ENCODE measurements around the gene CDYL.
A peak's percentile ranks its signal among the peaks of the same experiment; 100 is the strongest.
"Not testable (repeated sequence)": the region's sequence is repeated elsewhere in the genome, so short reads cannot be mapped to it uniquely, and the experiment has no call there.

CDYL gene

DNA sequence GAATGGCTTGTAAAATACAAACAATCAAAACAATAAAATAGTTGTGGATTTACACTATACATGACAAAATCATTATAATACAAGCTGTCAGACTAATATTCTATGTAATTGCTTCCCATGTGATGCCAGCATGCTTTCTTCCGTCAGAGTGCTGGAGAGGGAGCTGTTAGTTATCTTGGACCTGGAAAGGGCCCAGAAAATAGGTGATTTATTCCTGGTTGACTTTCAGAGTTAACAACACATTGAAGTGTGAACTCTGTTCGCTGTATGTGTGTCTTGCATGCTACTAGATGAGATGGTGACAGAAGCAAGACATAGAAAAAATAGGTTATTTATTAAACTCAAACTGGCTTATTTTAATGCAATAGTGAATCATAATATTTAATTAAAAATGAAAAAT is 70.2 kb downstream of the CDYL start:
- DNase-seq (ENCODE audit: low read depth in 2 of 2), result no peak

DNA sequence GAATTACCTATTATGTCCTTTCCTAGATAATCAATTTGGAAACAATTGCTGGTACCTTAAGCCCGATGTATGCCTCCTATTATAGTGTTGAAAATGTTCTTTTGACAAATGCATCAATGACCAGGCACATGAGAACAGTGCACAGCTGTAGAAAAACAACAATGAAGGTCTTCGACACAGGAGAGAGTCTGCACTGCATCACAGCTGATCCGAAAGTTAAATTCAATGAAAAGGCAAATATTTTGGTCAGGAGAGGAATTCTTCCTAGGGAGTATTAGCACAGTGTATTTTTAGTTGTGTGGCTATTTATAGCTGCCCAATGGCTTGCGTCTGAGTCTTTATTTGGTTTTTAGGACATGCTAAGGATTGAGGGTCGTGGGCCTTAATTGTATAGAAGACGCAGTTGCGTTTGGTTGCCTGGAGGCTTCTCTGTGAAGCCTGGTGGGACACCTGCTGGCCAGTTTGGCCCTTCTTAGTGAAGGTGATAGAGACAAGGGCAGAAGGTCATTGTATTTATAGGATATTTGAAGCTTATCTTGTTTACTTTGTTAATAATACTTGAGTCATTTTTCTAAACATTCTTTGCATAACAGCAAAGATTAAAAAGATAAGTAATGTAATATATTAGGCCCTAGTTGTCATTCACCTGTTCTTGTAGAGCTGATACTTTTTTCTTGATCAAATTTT is 72.3 kb downstream of the CDYL start:
- no peak for DNase-seq (ENCODE audit: low read depth in 2 of 2)

DNA sequence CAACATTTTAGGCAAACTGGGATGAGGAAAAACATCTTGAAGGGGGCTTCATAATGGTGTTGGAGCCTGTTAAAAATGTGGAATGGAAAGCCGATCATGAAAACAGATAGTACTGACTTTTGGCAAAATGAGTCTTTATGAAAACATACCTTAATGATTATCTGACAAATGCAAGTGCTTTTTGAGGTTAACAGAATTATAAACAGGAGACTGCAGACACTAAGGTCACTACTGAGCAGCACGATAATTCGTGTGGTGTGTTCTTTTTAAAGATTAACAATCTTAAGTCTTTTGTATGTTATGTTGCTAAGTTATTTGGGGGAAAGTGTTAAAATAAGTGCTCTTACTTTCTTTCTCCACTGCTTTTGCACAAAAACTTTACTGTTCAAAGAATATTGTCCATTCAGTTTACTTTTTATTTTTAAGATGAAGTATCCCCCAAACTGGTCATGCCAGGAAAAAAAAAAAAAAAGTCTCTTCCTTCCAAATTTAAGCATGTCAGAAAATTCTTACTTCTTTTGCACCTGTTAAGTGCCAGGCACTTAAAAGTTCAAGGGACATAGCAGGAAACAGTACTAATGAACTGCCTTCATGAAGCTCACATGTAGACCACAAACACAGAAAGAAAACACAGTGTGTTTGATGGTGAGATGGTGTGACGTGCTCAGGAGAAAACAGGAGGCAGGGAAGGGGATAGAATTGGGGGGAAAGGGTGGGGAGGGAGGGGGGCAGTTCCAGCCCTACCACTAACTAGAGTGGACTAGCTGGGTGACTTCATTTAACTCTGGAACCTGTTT is 73.2 kb downstream of the CDYL start:
- no peak for DNase-seq (ENCODE audit: low read depth in 2 of 2)

DNA sequence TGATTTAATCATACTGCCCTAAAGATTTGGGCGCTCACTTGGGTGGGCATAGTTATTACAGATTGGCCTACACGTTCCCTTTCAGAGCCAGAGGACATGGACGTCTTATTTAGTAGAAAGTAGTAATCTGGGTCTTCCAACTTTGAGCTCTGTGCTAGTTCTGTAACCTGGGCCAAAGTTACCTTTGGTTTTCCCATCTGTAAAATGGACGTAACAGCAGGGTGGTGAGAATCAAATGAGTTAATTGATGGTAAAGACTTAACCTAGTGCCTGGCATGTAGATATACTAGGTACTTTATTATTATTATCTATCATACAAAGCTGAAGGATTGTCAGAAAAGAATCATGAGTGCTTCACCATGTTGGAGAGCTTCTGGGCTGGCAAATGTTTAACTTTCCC is 74.8 kb downstream of the CDYL start:
- no peak for DNase-seq (ENCODE audit: low read depth in 2 of 2)

DNA sequence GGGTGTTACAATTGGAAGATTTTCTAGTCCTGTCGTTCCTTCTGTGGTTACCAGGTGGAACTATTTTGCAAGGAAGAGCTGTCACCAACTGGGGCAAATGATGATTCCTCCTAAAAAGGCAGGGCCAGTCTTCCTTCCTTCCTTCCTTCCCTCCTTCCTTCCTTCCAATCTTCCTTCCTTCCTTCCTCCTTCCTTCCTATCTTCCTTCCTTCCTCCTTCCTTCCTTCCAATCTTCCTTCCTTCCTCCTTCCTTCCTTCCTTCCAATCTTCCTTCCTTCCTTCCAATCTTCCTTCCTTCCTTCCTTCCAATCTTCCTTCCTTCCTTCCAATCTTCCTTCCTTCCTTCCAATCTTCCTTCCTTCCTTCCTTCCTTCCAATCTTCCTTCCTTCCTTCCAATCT is 76.0 kb downstream of the CDYL start:
- not testable (repeated sequence) for DNase-seq (ENCODE audit: low read depth in 2 of 2)

DNA sequence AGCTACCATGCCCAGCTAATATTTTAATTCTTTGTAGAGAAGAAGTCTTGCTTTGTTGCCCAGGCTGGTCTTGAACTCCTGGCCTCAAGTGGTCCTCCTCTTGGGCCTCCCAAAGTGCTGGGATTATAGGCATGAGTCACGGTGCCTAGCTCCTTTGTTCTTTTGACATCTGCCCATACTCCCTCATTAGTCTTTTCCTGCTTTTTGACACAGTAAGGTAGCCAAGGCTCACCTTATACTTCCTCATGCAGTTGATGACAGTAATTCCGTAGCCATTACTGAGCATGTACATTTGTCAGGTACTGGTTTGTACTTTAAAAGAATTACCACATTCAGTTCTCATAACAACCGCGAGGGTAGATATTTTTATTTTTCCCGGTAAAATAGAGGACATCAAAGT is 76.7 kb downstream of the CDYL start:
- DNase-seq (ENCODE audit: low read depth in 2 of 2), result no peak

DNA sequence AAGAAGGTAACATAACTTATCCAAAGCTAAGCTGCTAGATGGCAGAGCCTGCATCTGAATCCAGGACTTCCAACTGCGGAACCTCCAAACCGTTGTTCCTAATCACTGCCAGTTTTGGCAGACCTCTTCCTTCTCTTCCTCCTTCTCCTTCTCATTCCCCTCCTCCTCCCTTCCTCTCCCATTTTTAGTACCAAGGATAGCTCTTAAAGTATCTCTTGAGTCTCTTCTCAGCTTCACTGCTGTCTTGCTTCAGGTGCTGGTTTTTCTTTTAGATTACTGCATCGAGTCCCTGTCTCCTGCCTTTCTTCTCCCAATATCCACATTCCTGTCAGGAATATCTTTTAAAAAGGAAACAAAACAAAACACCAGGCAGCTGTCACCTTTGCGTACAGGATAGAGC is 77.1 kb downstream of the CDYL start:
- DNase-seq (ENCODE audit: low read depth in 2 of 2), result no peak

DNA sequence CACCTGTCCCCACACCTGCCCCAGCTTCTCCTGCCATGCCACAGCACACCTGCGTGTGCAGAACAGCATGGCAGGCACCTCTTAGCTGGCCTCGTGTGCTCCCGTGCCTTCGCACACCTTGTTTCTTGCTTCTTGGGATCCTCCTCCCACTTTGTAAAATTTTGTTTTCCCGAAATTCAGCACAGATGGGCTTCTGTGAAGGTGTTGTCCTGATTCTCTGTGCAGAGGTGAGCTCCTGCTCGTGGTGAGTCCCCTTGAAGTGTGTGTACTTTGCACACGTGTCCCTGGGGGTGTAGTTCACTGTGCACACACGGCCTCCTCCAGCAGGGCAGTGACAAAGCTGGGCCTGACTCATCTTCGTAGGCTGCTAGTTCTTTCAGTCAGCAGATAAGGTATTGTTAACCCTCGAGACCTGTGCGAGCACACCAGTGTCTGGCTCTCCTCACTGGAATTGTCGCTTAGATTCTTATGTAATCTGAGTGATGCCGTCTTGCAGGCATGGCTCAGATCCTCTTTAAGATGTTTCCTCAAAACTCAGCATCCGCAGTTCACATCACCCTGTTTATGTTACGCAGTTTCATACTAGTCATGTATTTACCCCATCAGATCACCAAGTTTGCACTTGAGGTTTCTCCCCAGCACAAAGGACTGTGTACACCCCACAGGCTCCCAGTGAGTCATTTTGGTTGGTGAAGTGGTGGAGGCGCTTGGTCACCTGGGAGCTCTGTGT is 77.7 kb downstream of the CDYL start:
- peak; percentile 16 to 25 for DNase-seq (ENCODE audit: low read depth in 2 of 2)

DNA sequence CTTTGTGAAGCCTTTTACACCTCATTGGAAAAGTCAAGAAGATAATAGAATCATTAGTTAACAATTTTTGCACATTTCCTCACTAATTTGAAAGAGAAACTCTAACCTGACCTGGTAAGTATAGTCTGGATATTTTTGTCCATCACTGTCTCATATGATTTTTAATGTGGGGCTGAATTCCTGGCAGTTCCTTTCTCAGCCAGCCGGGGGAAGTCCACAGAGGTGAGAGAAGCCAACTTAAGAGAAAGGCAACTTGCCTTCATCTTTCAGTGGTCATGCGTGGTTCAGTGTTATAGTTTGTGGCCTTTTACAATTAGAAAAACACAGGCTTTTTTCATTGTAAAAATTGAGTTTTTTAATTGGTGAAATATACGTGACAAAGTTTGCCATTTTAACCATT is 80.6 kb downstream of the CDYL start:
- no peak for DNase-seq (ENCODE audit: low read depth in 2 of 2)

DNA sequence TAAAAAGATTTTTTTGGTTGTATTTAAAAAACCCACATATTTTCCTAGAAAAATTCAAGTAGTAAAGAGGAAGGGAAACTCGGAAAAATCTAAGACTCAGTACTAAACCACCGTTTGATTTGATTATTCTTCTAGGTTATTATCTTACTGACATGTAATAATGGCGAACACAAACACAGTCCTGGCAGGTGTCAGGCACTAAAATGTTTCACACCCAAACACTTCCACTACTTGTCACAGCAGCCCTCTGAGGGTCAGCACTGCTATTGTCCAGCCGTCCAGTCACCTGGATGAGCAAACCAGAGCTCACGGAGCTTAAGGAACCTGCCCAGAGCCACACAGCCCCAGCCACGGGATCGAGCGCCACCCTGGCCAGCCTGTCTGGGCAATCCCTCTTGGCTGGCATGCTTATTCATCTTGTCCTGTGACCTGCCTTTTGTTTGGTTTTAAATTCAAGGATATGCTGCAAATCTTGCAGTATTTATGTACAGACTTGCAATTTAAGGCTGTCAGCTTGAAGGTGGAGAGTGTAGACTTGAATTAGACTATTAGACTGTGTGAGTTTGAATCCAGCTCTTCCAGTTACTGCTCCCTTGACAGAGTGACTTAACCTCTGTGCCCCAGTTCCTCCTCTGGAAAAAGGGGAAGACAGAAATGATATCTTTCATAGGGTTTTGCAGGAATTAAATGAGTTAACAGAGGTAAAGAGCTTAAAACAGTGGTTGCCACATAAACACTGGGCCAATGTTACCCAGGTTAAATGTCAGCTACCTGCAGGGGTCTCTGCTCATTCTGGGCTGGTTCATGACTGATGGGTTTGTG is 82.2 kb downstream of the CDYL start:
- DNase-seq (ENCODE audit: low read depth in 2 of 2), result no peak

DNA sequence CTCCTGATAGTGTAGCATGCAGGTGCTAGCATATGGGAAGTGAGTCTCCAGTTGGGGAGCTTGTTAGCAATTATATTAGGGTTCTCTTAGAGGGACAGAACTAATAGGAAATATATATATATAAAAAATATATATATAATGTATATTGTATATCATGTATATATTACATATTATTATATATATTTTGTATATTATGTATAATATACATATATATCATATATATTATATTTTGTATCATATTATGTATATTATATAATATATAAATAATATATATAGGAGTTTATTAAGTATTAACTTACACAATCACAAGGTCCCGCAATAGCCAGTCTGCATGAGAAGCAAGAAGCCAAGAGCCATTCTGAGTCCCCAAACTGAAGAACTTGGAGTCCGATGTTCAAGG is 84.2 kb downstream of the CDYL start:
- no peak for DNase-seq (ENCODE audit: low read depth in 2 of 2)

DNA sequence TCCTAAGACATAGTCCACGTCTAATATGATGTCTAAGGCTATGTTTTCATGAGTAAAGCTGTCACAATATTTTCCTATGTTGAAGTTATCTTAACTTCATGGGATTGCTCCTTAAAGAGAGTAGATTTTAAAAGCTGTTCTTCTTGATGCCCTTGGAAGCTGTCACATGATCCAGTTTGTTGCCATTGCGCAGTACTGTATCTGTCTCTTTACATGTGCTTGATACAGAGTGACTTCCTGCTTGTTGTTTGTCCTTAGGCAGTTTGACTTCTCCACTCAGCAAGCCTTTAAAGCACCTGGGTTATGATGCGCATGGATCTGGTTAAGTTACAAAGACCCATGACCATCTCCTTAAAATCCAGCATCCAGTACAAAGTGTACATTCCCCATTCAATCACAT is 85.4 kb downstream of the CDYL start:
- DNase-seq (ENCODE audit: low read depth in 2 of 2), result no peak

DNA sequence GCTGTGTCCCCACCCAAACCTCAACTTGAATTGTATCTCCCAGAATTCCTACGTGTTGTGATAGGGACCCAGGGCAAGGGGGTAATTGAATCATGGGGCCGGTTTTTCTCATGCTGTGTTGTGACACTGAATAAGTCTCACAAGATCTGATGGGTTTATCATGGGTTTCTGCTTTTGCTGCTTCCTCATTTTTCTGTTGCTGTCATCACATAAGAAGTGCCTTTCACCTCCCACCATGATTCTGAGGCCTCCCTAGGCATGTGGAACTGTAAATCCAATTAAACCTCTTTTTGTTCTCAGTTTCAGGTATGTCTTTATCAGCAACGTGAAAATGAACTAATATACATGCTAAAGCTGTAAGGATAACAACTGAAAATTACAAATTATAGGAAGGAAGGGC is 88.3 kb downstream of the CDYL start:
- no peak for DNase-seq (ENCODE audit: low read depth in 2 of 2)

DNA sequence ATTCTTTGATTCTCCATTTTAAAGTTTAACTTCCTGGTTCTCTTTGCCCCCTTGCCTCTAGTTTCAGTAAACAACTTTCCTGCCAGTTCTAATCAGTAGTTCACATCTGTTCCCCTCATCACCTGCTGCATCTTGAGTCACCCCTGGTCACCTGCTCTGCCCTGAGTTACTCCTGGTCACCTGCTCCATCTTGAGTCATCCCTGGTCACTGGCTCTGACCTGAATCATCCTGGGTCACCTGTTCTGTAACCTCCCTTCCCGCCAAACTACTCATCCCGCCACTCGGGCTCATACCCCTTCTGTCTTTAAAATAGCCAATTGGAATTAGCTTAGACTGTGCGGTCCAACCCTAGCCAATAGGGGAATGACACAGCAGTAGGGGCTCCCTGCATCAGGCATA is 88.8 kb downstream of the CDYL start:
- not testable (repeated sequence) for DNase-seq (ENCODE audit: low read depth in 2 of 2)

DNA sequence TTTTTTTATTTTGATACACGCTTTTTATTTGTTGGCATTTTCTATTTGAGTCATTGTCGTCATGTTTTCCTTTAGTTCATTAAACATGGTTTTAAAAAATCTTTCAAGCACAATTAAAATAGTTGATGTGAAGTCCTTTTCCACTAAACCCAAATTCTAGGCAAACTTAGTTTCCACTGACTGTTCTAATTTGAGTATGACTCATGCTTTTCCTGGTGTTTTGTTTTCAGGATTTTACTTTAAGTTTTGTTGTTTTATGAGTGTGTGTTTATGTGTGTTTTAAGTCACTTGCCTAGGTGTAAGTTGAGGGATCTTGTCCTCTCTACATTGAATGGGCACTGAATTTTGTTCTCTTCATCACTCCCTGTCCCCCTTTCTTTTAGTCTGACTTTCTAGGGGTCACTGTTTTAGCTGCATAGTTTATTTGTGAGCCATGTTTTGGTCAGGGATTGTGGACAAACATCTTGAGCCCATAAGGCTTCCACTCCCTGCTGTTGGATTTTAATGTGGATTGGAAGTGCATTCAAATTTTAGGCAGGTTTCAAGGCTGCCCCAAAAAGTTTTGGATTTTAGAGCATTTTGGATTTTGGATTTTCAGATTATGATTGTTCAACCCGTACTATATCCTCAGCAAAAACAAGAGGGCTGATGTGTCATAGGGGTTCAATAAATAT is 94.8 kb downstream of the CDYL start:
- DNase-seq (ENCODE audit: low read depth in 2 of 2), result no peak

DNA sequence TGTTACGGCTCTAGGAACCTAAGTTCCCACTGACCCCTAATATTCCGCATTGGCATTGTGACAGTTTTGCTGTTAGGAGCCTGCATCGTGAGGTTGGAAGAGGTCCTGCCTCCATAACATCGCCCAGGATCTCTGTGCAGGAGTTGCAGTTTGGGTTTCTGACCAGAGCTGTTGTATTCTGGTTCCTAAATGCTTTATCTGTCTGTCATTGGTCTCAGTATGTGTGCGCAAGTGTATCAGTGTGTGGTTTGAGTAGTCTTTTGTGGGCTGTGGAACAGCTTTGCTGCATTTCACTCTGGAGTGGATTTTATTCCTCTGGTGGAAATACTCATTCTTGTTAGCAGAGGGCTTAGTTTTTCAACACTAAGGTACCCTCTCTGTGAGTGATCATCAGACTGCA is 95.6 kb downstream of the CDYL start:
- DNase-seq (ENCODE audit: low read depth in 2 of 2), result no peak

DNA sequence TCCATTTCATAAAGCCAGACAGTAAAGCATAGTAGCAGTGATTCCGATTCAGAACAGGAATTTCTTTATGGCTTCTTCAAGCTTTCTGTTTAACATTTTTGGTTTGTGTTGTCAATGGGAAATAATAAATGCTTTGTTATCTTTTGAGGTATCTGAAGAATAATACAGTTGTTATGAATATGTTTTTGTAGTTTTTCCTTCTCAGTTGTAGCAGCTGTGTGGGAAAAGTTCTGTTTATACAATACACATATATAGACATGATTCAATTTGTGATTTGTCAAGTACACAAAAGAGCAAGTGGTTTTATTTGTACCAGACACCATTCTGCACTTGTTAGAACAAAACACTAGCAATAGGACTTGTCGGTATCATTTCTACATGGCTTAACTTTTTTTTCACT is 96.6 kb downstream of the CDYL start:
- no peak for DNase-seq (ENCODE audit: low read depth in 2 of 2)

DNA sequence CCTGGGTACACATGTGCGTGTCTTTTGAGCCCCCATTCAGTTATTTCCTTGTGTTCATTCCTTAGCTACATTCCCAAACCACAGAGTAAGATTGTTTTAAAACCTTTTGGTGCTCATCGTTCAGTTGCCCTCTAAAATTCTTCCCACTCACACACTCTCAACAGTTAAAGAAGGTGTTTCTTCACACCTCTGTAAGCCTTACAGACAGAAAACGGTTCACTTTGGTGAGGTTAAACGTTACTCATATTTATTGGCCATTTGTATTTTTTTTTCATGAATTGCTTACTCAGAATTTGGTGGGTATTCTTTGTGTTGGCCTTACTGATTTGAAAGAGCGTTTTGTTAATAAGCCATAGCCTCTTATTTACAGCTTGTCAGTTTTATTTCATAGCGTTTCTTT is 97.7 kb downstream of the CDYL start:
- DNase-seq (ENCODE audit: low read depth in 2 of 2), result no peak

DNA sequence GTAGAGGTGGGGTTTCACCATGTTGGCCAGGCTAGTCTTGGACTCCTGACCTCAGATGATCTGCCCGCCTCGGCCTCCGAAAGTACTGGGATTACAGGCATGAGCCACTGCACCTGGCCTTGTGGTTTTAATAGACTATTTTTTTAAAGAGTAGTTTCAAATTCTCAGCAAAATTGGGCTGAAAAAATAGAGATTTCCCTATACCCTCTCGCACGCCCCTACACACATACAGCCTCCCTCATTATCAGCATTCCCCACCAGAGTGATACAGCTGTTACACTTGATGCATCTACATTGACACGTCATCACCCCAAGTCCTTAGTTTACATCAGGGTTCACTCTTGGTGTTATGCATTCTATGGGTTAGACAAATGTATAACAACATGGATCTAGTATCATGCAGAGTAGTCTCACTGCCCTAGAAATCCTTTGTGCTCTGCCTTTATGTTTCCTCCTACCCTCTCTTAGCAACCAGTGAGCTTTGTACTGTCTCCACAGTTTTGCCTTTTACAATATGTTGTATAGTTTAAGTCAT is 103.6 kb downstream of the CDYL start:
- DNase-seq (ENCODE audit: low read depth in 2 of 2), result no peak

DNA sequence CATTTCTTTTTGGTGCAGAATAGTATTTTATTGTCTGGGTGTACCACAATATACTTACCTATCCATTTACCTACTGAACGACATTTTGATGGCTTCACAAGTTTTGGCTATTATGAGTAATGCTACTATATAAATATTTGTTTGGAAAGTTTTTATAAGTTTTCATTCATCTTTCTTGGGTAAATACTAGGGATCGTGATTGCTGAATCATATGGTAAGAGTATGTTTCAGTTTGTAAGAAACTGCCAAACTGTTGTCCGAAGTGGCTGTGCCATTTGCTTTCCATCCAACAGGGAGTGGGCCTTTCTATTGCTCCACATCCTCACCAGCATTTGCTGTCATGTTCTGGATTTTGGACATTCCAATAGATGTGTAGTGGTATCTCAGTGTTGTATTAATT is 104.2 kb downstream of the CDYL start:
- DNase-seq (ENCODE audit: low read depth in 2 of 2), result no peak

DNA sequence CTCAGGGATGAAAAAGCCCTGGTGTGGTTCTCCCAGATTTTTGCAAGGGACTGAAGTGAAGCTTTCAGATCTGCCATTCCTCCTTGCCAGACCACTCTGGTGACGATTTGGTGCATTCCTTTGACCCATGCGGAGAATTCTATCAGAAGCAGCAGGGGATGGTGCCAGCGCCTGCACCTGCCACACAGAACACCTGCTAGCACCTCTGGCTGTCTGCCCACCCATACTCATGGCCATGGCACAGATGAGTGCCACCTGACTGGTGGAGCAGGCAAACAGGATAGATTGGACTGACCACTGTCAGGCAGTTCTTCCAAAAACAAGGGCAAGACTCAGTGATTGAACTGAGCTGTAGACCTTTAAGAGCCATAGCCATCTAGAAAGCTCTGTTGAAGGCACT is 107.1 kb downstream of the CDYL start:
- no peak for DNase-seq (ENCODE audit: low read depth in 2 of 2)

All from stimulated activated CD8-positive, alpha-beta memory T cell treated with anti-CD3 and anti-CD28 coated beads, Interleukin-15, amount 100 ng/mL, for 48 hours (primary cell).